ENCODE measurements around the gene TLE3.

- TF ChIP-seq CTCF (IDR thresholded peaks at IDR 0.05; ENCODE audit: poor library complexity) (no peak), EZH2 (IDR thresholded peaks at IDR 0.05; ENCODE audit: borderline replicate concordance) (no peak)
Measured at GRCh38 chr15:70083946-70084345, 13.8 kb downstream of the TLE3 start.

Data from hepatocyte (in vitro differentiated cells).